Activated CD4-positive, alpha-beta T cell treated with anti-CD3 and anti-CD28 coated beads, Interleukin-2, amount 50 U/mL, for 1 hour (primary cell): ENCODE results near the gene UBE2N.
"Not testable (repeated sequence)": the region's sequence is repeated elsewhere in the genome, so short reads cannot be mapped to it uniquely, and the experiment has no call there.

Source experiments
- DNase-seq: peaks from one replicate; pipeline ENCODE4 v3.0.0-alpha.2; 2020

UBE2N gene

DNA sequence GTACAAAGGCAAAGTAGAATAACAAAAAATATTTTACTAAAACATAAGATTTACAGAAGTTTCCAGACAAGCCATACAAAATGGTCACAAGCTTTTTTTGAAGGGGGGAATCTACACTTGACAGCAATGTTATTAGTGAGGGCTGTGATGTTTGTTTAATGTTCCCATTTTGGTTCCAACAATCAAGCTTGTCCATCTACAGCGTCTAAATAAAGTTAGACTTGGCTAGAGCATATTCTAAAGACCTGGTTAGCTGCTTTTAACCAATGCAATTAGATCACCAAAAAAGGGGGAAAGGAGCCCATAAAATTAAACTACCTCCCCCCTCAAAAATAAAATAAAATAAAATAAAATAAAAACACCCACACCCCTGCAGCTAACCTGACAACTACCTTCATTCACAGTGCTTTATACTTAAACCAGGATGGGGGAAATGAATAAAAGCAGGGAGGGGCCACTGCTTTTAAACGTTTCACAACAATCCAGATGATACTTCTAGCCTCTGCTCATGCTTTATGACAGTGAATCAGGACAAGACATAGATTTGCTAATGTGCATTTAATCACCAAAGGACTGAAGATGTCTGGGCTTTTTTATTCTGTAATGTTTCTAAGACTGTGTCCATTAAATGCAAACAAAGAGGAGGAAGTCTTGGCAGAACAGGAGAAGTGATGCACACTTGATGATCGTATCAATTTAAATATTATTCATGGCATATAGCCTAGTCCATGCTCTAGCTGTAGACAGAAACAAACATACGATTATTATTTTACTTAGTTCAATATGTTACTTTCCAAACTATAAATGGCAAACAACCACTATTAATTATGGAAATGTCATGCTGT lies 32.2 kb downstream of the UBE2N start:
- not testable (repeated sequence) for DNase-seq

DNA sequence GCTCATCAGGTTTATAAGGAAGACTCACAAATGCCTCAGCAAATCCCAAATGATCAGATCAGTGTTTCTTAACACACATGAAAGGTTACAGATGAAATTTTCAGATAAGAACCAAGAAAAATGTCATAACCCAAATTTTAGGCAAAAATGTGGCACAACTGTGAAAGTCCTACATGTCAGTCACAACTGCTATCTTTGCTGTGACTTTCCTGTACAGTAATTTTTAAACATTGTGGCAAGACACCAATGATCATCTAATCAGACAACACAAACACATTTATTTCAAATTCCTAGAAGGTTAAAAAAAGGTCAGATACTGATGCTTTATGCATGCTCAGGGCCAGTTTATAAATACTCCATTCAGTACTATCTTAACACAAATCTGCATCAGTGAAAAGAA lies 32.9 kb downstream of the UBE2N start:
- no peak for DNase-seq

DNA sequence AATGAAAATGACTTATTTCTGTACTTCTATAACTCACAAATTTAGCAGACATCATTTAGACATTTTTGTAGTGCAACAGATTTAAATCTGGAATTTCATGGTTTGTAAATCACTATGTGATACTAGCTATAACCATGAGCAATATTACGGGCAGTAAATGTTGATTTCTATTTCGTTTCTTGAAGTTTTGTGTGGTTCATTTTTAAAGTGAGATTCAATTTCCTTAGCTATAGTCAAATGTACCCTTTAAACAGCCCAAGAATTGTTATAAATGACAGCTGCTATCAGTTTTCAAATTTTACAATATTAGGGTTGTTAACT lies 33.8 kb downstream of the UBE2N start:
- no peak for DNase-seq

GRCh38 chr12:93407054-93407962 lies 34.4 kb downstream of the UBE2N start:
- DNase-seq = no peak

DNA sequence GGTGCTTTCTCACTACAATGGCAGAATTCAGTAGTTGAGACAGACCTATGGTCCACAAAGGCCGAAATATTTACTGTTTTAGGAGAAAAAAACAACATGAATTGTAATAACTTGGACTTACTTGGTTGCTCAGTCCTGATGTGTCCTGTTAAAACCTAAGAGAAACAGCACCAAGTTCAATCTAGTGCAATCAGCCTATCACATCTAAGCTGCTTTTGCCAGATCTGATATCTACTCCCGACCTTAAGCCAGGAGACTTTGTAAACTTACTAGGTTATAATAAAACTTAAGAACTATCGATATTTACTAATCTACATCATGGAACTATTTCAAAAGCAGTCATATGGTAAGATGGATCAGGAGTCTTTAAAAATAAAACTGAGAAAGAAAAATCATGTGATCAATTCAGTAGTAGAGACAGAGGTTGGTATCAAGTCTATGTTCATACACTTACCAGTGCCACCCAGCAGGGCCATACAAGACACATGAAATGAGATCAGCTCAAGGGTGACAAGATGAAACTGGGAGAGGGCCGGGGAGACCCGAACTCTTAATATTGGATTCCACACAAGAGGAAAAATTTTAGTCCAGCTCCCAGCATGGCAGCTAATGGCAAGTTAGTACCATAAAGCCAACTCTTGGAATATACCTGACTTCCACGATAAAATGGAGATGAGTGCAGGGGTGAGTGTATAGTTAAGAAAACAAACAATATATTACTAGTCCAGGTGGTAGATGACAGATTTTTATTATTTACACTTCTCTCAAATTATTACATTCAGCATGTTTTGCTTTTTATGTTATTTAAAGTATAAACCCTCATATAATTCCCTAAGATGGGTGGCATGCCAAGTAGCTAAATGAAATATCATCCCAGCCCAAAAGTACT lies 36.5 kb downstream of the UBE2N start:
- no peak for DNase-seq

GRCh38 chr12:93403988-93404803 lies 37.6 kb downstream of the UBE2N start:
- no peak for DNase-seq

- DNase-seq = no peak
Measured at GRCh38 chr12:93402333-93403311, 39.1 kb downstream of the UBE2N start.

DNA sequence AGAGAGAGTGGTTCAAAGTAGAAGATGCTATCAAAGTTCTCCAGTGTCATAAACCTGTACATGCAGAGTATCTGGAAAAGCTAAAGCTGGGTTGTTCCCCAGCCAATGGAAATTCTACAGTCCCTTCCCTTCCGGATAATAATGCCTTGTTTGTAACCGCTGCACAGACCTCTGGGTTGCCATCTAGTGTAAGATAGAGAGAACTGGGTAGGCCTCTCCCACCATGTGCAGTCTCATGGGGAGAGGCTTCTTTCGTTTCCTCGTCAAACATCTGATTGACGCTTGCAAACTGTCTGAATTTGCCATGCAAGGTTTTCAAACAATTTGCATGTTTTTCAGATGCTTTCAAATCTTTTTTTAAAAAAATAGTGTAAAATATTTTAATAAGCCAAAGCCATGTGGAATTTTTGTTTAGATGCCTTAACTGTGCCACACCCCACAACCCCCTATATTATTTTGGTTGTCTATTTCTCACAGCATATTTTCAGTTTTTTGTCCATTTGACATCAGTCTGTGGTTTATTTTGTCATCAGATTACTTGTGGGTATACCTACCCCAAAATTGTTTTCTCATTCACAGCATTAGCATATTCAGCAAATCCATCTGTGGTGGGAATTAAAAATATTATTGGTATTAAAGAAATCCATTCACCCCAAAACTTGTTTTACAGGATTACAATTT lies 42.4 kb downstream of the UBE2N start:
- DNase-seq = not testable (repeated sequence)

- no peak for DNase-seq
Measured at GRCh38 chr12:93397412-93397811, 44.3 kb downstream of the UBE2N start.

GRCh38 chr12:93393425-93393824 lies 48.3 kb downstream of the UBE2N start:
- no peak for DNase-seq

DNA sequence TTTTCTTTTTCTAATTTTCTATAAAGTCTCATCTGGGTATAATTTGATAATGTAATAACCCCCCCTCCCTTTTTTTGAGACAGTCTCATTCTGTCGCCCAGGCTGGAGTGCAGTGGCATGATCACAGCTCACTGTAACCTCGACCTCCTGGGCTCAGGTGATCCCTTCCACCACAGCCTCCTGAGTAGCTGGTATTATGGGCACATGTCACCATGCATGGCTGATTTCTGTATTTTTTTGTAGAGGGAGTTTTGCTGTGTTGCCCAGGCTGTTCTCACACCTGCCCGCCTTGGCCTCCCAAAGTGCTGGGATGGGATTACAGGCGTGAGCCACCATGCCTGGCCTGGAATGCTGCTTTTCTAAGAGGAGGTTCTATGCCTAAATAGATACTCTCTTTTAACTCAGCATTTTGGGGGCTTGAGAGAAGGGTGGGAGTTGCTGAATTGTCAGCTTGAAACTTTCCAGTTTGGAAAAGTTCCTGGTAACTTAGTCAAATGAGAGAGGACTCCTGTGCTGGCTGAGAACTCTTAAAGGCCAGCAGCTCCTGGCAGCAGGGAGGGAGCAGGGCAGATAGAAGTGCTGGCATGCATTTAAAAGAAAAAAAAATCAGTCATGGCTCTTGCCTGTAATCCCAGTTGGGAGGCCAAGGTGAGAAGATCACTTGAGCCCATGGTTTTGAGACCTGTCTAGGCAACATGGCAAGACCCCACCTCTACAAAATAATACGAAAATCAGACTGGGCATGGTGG lies 51.0 kb downstream of the UBE2N start:
- DNase-seq = no peak

- DNase-seq = no peak
Measured at GRCh38 chr12:93390031-93390430, 51.7 kb downstream of the UBE2N start.

DNA sequence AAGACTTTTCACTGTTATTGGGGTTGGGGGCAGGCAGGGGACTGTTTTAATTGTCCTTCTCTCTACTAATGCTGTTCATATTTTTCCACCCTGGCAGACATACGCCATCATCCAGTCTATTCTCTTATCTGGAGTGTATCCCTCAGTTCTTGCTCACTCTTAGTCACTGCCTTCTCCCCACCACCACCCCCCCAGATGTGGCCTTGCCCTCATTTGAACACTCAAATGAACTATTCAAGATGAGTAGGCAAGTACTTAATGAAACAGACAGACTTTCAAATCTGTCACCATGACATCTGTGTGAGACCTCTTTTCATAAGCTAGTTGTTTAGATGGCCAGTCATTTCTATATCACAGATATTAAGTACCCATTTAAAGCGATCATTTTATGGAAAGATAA lies 54.0 kb downstream of the UBE2N start:
- DNase-seq = no peak

GRCh38 chr12:93381976-93382437 lies 59.7 kb downstream of the UBE2N start:
- not testable (repeated sequence) for DNase-seq

GRCh38 chr12:93381161-93381975 lies 60.4 kb downstream of the UBE2N start:
- DNase-seq = no peak

GRCh38 chr12:93380480-93381121 lies 61.1 kb downstream of the UBE2N start:
- DNase-seq = no peak

DNA sequence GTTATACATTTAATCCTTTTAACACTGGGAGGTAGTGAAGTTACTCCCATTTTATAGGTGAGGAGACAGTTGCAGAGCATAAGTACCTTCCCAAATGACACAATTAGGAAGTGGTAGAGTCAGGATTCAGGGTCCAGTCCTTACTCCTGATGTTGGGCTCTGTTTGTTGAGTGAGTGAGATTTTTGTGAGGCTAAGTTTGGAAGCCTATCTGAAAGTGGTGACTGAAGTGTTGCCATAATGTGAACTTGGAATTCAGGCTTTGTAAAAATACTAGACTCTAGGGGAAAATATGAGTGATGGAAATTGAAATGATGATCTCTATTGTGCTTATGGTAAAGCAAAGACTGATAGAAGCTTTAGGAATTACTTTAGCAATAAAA lies 61.8 kb downstream of the UBE2N start:
- no peak for DNase-seq
